Measurements from ENCODE around the gene METTL2B.
"Not testable (repeated sequence)": the region's sequence is repeated elsewhere in the genome, so short reads cannot be mapped to it uniquely, and the experiment has no call there.

METTL2B gene

DNA sequence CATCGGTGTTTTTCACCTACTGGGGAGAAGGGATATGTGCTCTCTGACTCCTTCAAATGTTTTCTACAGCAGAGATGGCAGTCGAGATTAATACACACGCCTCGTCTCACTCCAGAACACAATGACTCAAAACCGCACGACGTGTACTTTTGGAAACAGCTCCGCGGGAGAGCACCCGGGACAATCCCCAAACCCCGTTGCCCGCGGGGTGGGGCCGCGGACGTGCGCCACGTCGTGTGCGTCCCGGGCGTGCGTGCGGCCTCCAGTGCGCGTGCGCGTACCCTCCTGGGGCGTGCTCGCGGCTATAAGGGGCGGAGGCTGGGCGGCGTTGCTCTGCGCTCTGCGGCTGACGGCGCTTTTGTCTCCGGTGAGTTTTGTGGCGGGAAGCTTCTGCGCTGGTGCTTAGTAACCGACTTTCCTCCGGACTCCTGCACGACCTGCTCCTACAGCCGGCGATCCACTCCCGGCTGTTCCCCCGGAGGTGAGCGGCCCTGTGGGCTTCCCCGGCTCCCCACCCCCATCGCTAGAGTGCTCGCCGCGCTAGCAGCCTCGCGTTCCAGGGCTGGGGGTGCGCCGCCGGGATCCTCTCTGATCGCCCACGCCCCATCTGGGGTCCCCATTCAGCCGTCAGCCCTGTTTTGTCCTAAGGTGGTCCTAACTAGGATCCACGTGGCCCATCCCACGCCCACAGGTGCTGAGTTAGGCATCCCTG, 20.8 kb upstream of the METTL2B start, which contains the start of gene HILPDA:
Gene HILPDA, plus strand, starts transcription at position 336 of the 712 bp plus-strand sequence. CDS start 1,391 bp downstream, outside the sequence.
- DNase-seq, result peak; percentile 92

DNA sequence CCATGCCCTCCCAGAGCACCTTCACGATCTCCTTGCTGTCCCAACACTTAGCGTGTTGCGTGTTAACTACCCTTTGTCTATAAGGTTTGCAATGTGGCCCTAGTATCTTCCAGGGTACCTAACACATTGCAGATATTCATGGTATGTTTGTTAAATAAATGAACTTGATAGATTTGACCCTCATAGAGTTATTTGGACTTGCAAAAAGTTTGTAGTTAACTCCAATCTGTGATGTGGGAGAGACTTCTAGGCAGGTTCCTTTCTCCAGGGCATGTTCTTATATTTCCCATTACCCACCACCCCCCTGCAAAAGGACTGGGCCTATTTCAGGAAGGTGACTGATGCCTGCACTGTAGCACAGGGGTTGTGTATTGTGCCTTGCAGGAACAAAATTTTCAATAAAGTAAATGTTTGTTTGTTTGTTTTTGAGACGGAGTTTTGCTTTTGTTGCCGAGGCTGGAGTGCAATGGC, 20.3 kb upstream of the METTL2B start:
- peak; percentile 19 for DNase-seq

GRCh38 chr7:128457385-128457784, 19.2 kb upstream of the METTL2B start:
- not testable (repeated sequence) for DNase-seq

DNA sequence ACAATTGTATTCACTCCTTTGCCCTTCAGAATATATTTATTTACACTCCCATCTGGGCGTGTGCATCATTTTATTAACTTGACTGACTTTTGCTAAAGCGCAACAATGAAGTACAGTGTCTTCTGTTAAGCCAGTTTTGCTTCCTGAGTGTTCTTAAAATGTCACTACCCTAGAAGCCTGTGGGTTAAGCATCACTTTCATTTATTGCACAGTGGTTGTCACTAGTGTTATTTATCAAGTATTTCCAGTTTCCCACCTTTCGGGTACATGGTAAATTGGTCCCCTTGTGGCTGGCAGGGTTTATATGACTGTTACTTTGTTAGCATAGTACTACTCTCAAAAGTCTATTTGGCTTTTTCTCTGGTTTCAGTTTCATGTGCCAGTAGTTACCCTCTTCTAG, 17.6 kb upstream of the METTL2B start:
- peak; percentile 46 for DNase-seq

GRCh38 chr7:128459394-128459878, 17.1 kb upstream of the METTL2B start:
- peak; percentile 49 for DNase-seq

- DNase-seq, result no peak
Measured at GRCh38 chr7:128462460-128462859, 14.1 kb upstream of the METTL2B start.

DNA sequence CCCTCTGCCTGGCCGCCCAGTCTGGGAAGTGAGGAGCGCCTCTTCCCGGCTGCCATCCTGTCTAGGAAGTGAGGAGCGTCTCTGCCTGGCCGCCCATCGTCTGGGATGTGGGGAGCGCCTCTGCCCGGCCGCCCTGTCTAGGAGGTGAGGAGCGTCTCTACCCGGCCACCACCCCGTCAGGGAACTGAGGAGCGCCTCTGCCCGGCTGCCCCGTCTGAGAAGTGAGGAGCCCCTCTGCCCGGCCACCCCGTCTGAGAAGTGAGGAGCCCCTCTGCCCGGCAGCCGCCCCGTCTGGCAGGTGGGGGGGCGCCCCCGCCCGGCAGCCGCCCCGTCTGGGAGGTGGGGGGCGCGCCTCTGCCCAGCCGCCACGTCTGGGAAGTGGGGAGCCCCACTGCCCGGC, 13.2 kb upstream of the METTL2B start:
- not testable (repeated sequence) for DNase-seq

GRCh38 chr7:128463933-128464332, 12.6 kb upstream of the METTL2B start:
- not testable (repeated sequence) for DNase-seq

- not testable (repeated sequence) for DNase-seq
Measured at GRCh38 chr7:128466871-128467270, 9.7 kb upstream of the METTL2B start.

GRCh38 chr7:128477336-128477690, 765 bp downstream of the METTL2B start:
- DNase-seq, result not testable (repeated sequence)

GRCh38 chr7:128479082-128479481, 2.5 kb downstream of the METTL2B start:
- not testable (repeated sequence) for DNase-seq

- not testable (repeated sequence) for DNase-seq
Measured at GRCh38 chr7:128488134-128488533, 11.6 kb downstream of the METTL2B start.

DNA sequence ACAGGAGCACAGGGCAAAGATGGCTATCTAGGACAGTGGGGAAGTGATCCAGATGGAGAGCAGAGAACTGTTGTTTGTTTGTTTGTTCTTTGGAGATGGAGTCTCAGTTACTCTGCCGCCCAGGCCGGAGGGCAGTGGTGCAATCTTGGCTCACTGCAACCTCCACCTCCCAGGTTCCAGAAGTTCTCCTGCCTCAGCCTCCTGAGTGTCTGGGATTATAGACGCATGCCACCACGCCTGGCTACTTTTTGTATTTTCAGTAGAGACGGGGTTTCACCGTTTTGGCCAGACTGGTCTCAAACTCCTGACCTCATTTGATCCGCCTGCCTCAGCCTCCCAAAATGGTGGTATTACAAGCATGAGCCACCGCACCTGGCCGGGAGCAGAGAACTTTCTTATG, 20.9 kb downstream of the METTL2B start:
- DNase-seq, result no peak

DNA sequence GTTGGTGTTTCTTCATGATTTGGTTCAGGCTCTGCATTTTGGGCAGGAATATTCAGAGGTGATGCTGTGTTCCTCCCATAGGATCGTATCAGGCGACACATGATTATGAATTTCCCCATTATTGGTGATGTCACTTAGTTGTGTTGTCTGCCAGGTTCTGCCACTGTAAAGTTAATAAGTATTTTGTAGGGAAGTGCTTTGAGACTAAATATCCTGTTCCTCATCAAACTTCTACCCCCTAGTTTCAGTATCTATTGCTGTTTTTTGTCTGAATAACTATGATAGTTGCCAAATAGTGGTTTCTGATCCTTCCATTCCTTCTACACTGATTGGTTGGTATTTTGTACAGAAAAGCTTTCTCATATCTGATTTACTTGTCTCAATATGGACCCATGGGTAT, 28.9 kb downstream of the METTL2B start:
- not testable (repeated sequence) for DNase-seq

DNA sequence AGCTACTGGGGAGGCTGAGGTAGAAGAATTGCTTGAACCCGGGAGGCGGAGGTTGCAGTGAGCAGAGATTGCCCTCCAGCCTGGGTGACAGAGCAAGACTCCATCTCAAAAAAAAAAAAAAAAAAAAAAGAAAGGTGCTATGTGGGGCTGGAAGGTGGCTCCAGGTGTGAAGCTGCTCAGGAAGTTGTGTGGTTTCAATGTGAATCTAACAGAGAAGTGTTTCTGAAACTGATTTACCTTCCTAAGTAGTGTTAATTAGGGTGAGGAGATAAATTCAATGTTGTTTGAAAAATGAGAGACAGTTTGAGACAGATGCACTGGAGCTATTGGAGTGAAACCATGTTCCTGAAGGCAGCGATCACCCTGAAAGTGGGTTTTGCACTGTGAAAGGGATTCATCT, 30.3 kb downstream of the METTL2B start:
- not testable (repeated sequence) for DNase-seq

DNA sequence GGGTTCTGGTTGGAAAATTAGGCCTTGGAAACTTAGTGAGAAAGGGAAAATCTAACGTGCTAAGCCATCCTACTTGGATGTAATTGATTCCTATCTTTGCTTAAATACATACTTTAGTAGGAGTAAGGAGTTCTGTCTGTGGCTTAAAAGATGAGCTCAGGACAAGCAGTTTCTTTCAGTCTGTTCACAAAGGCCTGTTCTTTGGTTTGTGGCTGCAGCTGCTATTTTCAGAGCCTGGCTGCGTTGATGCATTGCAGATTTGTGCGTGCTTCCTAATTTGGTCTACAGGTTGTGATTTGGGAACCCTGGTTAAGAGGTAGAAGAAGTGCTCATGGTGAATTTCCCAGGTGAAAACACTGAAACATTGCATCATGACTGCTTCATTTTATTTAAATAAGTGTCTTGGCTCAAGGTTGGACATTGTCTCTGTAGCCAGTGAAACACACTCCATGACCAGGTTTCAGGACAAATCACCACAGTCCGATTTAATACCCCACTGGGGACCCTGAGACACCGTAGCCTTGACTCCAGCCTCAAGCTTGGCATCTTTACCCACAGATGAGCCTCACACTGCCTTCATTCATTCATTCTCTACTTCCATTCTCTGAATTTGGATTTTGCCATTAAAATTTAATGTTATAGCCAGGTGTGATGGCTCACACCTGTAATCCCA, 30.9 kb downstream of the METTL2B start:
- DNase-seq, result not testable (repeated sequence)

- DNase-seq, result not testable (repeated sequence)
Measured at GRCh38 chr7:128511692-128512091, 35.1 kb downstream of the METTL2B start.

DNA sequence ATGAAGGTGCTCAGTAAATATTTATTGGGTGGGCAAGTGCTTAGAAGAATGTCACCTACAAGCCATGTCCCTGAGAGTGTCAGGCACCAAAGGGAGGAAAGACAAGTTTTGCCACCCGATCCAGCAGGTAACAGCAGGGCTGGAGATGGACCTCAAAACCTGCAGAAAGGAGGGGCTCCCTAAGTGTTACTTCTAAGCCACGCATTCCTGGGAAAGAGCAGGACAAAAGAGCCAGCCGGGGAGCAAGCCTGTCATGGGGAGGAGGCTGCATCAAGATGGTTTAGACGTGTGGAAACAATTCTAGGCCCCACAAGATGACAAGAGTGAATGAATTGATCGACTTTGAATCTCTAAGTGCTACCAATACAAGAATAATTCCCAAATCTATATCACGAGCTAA, 38.7 kb downstream of the METTL2B start:
- DNase-seq, result not testable (repeated sequence)

DNA sequence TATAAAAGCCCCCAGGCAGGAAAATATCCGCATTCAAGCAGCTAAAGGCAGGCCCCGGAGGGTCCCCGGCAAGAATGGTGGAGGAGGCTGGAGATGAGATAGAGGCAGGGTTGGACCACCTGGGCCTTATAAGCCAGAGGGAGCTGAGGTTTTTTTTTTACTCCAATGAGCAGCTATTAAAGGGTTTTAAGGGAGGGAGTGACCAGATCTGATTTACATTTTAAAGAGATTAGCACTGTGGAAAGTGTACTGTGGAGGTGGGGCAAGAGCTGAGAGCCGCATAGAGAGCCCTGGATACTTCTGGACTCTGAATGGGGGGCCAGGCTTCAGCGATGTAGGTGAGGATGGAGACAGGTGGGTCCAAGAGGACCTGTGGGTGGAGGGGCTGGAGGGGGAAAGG, 40.5 kb downstream of the METTL2B start:
- not testable (repeated sequence) for DNase-seq

- not testable (repeated sequence) for DNase-seq
Measured at GRCh38 chr7:128523226-128523931, 46.8 kb downstream of the METTL2B start.

- not testable (repeated sequence) for DNase-seq
Measured at GRCh38 chr7:128523932-128524524, 47.5 kb downstream of the METTL2B start.

DNA sequence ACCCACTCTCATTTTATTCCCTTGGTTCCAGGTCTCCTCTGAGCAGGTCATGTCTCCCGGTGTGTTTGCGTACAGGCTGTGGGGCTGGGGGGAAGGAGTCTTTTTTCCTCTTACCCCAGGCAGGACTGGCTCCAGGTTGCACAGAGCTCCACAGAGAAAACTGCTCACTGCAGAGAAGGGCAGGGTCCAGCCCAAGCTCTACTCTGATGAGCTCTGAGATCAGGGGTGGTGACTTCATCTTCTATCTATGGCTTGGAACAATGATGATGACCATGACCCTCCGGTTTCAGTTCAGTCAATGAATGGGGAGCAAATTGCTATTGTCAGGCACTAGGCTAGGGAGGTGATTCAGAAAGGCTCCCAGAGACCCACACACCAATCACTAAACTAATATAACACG, 49.0 kb downstream of the METTL2B start:
- DNase-seq, result not testable (repeated sequence)

GRCh38 chr7:128526062-128526466, 49.5 kb downstream of the METTL2B start:
- not testable (repeated sequence) for DNase-seq

All from NCI-H526 treated with DMSO at 0.1 percent for 48 hours (cell line).